Left ventricle myocardium inferior (tissue), 1 donor: ENCODE data around the gene MOV10L1. TPM values are rescaled to one million over a fixed set of nuclear protein-coding genes. Genes with fewer than 3 reads are reported as not detected.

ENCODE experiments used
- DNase-seq: peaks from one replicate; pipeline ENCODE4 v3.0.0-alpha.2; 2020
- H3K27ac ChIP-seq: fragments of 200-600 bp; replicated peaks from 2 replicates; pipeline ENCODE4 v1.8.0; 2021
- H3K27me3 ChIP-seq: fragments of 200-600 bp; 2 replicates; pipeline ENCODE4 v1.8.0; 2021; ENCODE audit warnings: low read depth
- H3K36me3 ChIP-seq: fragments of 200-600 bp; 2 replicates; pipeline ENCODE4 v1.8.0; 2021
- H3K4me1 ChIP-seq: fragments of 200-600 bp; 2 replicates; pipeline ENCODE4 v1.8.0; 2021
- H3K4me3 ChIP-seq: fragments of 200-600 bp; 2 replicates; pipeline ENCODE4 v1.8.0; 2021; ENCODE audit warnings: mild to moderate bottlenecking, moderate library complexity
- H3K9me3 ChIP-seq: fragments of 200-600 bp; replicated peaks from 2 replicates; pipeline ENCODE4 v1.8.0; 2021
- CTCF ChIP-seq: fragments of 200-600 bp; IDR thresholded peaks from 2 replicates; pipeline ENCODE4 v1.8.0; 2021; ENCODE audit warnings: antibody characterized with exemption, mild to moderate bottlenecking, borderline replicate concordance
- intact Hi-C: fragments of 100-400 bp; cut with micrococcal nuclease; formaldehyde crosslinking; loops from one replicate; pipeline ENCODE4 v1.11.0; 2022
- total RNA-seq: library from RNA; stranded (reverse); fragmentation: NEBNext Ultra II Directional; extraction: Animal tissue kit (Norgen Biotek cat#: 25700); gene quantifications from one replicate; pipeline ENCODE4 v1.2.1, GENCODE V29; 2021
- donor health status: DM: no; HTN: yes; CAD: no; lungs with severe emphysema.

Gene MOV10L1
- total RNA-seq, 1 donor from 2014 or later: 0.49 TPM

- H3K27ac ChIP-seq: no peak overlapping the region
Measured at GRCh38 chr22:50072714-50073538, 16.9 kb upstream of the MOV10L1 start.

GRCh38 chr22:50074056-50074455 is 15.8 kb upstream of the MOV10L1 start:
- H3K27ac ChIP-seq: no peak overlapping the region
- no peak for DNase-seq
- no peaks in the 10 kb centered on the region for H3K9me3 ChIP-seq
- H3K27me3 ChIP-seq: peaks cover 60% of the 10 kb centered on the region
- H3K36me3 ChIP-seq: no peaks in the 10 kb centered on the region
- H3K4me3 ChIP-seq: no peak overlapping the region
- no peaks in the 10 kb centered on the region for H3K4me1 ChIP-seq
- no peak for TF ChIP-seq CTCF
- intact Hi-C loops: no loop called here

More at GRCh38 chr22:50072714-50073538, 16.9 kb upstream of the MOV10L1 start:
- intact Hi-C loops: no loop called here
- no peak for DNase-seq
- H3K27me3 ChIP-seq: peaks cover 54% of the 10 kb centered on the region
- TF ChIP-seq CTCF: no peak
- H3K9me3 ChIP-seq: no peaks in the 10 kb centered on the region
- no peak overlapping the region for H3K4me3 ChIP-seq
- no peaks in the 10 kb centered on the region for H3K4me1 ChIP-seq
- no peaks in the 10 kb centered on the region for H3K36me3 ChIP-seq

- Histone ChIP-seq H3K27me3 (peaks cover 61% of the 10 kb centered on the region), H3K9me3 (no peaks in the 10 kb centered on the region), H3K4me1 (no peaks in the 10 kb centered on the region), H3K27ac (no peak overlapping the region), H3K36me3 (no peaks in the 10 kb centered on the region), H3K4me3 (no peak overlapping the region)
- intact Hi-C loops: no loop called here
- DNase-seq: no peak
- TF ChIP-seq CTCF: no peak
Measured at GRCh38 chr22:50074551-50075530, 15.0 kb upstream of the MOV10L1 start.

- no peaks in the 10 kb centered on the region for H3K36me3 ChIP-seq
- no peak for TF ChIP-seq CTCF
- intact Hi-C loops: no loop called here
- no peaks in the 10 kb centered on the region for H3K4me1 ChIP-seq
- peaks cover 42% of the 10 kb centered on the region for H3K27me3 ChIP-seq
- no peak overlapping the region for H3K27ac ChIP-seq
- no peaks in the 10 kb centered on the region for H3K9me3 ChIP-seq
- no peak overlapping the region for H3K4me3 ChIP-seq
- DNase-seq: no peak
Measured at GRCh38 chr22:50076646-50077535, 12.9 kb upstream of the MOV10L1 start.

- Histone ChIP-seq H3K4me1 (no peaks in the 10 kb centered on the region), H3K9me3 (no peaks in the 10 kb centered on the region), H3K27ac (no peak overlapping the region), H3K27me3 (peaks cover 28% of the 10 kb centered on the region), H3K36me3 (no peaks in the 10 kb centered on the region), H3K4me3 (no peak overlapping the region)
- DNase-seq: no peak
- TF ChIP-seq CTCF: no peak
- intact Hi-C loops: no loop called here
Measured at GRCh38 chr22:50078246-50078645, 11.6 kb upstream of the MOV10L1 start.
